Suprapubic skin (tissue), 4 donors: Measurements from ENCODE around the gene PTPRN2. TPM values are rescaled to one million over a fixed set of nuclear protein-coding genes. Genes with fewer than 3 reads are reported as not detected.
"Not testable (repeated sequence)": the region's sequence is repeated elsewhere in the genome, so short reads cannot be mapped to it uniquely, and the experiment has no call there.

Source experiments
- DNase-seq, 2 donors: peaks; one replicate each; pipeline ENCODE4 v3.0.0-alpha.2; 2019; ENCODE audit warnings: low spot score in 2 of 2
- H3K27ac ChIP-seq: fragments of 200-600 bp; sonication (generic); one replicate; pipeline ENCODE4 v1.5.1; 2019
- H3K27me3 ChIP-seq: fragments of 200-600 bp; sonication (generic); one replicate; pipeline ENCODE4 v1.5.1; 2019
- H3K36me3 ChIP-seq: fragments of 200-600 bp; sonication (generic); one replicate; pipeline ENCODE4 v1.5.1; 2019
- H3K4me1 ChIP-seq: fragments of 200-600 bp; sonication (generic); one replicate; pipeline ENCODE4 v1.5.1; 2019
- H3K4me3 ChIP-seq: fragments of 200-600 bp; sonication (generic); one replicate; pipeline ENCODE4 v1.5.1; 2019; ENCODE audit warnings: mild to moderate bottlenecking
- H3K9me3 ChIP-seq: fragments of 200-600 bp; sonication (generic); one replicate; pipeline ENCODE4 v1.5.1; 2019
- EP300 ChIP-seq: sonication (generic); formaldehyde crosslinking; IDR thresholded peaks from one replicate; pipeline ENCODE4 v1.6.1; 2017; ENCODE audit warnings: antibody characterized with exemption
- POLR2A ChIP-seq, 2 donors: fragments of 450-650 bp; IDR thresholded peaks; one replicate each; pipeline ENCODE4 v1.6.1; 2017; ENCODE audit warnings: antibody characterized with exemption in 2 of 2, mild to moderate bottlenecking in 2 of 2, moderate library complexity in 2 of 2
- POLR2AphosphoS5 ChIP-seq, 3 donors: sonication (generic); formaldehyde crosslinking; IDR thresholded peaks; one replicate each; pipeline ENCODE4 v1.6.1; 2017; ENCODE audit warnings: antibody characterized with exemption in 3 of 3
- WGBS: methylation state at CpG from one replicate; pipeline ENCODE4 v1.1.5; 2018; 5-methylcytosine and 5-hydroxymethylcytosine counted together
- total RNA-seq, 4 donors: library from RNA; depleted of rRNA; stranded (reverse); fragments of >200 nt; gene quantifications; one replicate each; pipeline ENCODE4 v1.1.0, GENCODE V29; 2016
- TF ChIP-seq, protein P1 (sequence below), 2 donors: fragments of 200-600 bp in 1 of 2; fragments of 450-650 bp in 1 of 2; sonication (generic) in 1 of 2; IDR thresholded peaks; one replicate each; pipeline ENCODE4 v1.5.1; 2016 to 2019; ENCODE audit warnings: antibody characterized with exemption in 2 of 2, mild to moderate bottlenecking in 1 of 2, moderate library complexity in 1 of 2

Gene PTPRN2
- total RNA-seq, 4 donors from 2014 or later: 0.23 to 1.8 (median 1.3) TPM

DNA sequence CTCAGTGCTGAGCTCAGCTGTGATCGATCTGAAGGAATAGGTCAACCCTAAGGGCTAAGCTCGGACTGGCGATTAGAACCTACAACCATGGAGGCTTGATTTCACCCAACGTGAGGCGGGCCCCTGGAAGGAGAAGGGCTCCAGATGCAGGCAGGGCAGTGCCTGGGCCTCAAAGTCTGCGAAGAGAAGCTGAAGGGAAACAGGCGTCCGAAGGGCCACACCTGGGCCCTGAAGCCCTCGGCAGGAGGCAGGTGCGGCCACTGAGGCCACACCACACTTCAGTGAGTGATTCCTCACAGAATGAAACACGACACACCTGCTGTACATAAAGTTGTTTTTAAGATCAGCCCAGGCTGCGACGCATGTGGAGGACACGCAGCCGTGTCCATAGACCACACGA is 198.7 kb downstream of the PTPRN2 start:
- DNase-seq: no peak
- 93% methylated on average over 16 of the region's 16 CpGs for WGBS
- H3K27ac ChIP-seq: no peak overlapping the region
- no peaks in the 10 kb centered on the region for H3K36me3 ChIP-seq
- no peaks in the 10 kb centered on the region for H3K4me1 ChIP-seq
- no peak overlapping the region for H3K4me3 ChIP-seq
- no peaks in the 10 kb centered on the region for H3K9me3 ChIP-seq
- peaks cover 14% of the 10 kb centered on the region for H3K27me3 ChIP-seq
- TF ChIP-seq POLR2A (IDR thresholded peaks at IDR 0.05) (no peak), POLR2AphosphoS5 (IDR thresholded peaks at IDR 0.05) (no peak), EP300 (no peak)
- TF ChIP-seq, protein P1, sequence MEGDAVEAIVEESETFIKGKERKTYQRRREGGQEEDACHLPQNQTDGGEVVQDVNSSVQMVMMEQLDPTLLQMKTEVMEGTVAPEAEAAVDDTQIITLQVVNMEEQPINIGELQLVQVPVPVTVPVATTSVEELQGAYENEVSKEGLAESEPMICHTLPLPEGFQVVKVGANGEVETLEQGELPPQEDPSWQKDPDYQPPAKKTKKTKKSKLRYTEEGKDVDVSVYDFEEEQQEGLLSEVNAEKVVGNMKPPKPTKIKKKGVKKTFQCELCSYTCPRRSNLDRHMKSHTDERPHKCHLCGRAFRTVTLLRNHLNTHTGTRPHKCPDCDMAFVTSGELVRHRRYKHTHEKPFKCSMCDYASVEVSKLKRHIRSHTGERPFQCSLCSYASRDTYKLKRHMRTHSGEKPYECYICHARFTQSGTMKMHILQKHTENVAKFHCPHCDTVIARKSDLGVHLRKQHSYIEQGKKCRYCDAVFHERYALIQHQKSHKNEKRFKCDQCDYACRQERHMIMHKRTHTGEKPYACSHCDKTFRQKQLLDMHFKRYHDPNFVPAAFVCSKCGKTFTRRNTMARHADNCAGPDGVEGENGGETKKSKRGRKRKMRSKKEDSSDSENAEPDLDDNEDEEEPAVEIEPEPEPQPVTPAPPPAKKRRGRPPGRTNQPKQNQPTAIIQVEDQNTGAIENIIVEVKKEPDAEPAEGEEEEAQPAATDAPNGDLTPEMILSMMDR (IDR thresholded peaks at IDR 0.05): no peak

DNA sequence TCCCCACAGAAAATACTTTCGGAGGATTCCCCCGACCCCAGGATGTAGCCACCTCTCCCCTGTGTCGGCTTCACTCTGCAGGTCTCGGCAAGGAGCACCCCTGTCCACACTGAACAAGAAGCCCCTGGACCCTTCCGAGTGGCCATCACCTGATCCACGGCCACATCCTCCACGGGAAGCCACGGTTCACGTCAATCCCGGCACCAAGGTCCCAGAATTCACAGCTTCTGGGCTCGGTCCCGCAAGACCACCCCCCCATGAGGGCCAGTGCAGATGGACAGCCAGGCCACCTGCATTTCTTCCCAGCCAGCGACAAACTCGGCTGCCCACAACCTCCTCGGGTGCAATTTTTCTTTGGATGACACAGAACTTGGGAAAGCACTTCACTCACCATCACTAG is 199.6 kb downstream of the PTPRN2 start:
- DNase-seq: no peak
- H3K4me3 ChIP-seq: no peak overlapping the region
- H3K27ac ChIP-seq: no peak overlapping the region
- TF ChIP-seq, protein P1 (IDR thresholded peaks at IDR 0.05): no peak
- no peak for TF ChIP-seq POLR2A (IDR thresholded peaks at IDR 0.05)
- TF ChIP-seq EP300: no peak
- no peak for TF ChIP-seq POLR2AphosphoS5 (IDR thresholded peaks at IDR 0.05)
- no peaks in the 10 kb centered on the region for H3K36me3 ChIP-seq
- no peaks in the 10 kb centered on the region for H3K4me1 ChIP-seq
- 85% methylated on average over 15 of the region's 15 CpGs for WGBS
- H3K9me3 ChIP-seq: no peaks in the 10 kb centered on the region
- H3K27me3 ChIP-seq: peaks cover 14% of the 10 kb centered on the region

GRCh38 chr7:158387546-158387891 is 200.1 kb downstream of the PTPRN2 start:
- no peak for DNase-seq
- TF ChIP-seq POLR2AphosphoS5 (IDR thresholded peaks at IDR 0.05) (no peak), EP300 (no peak), POLR2A (IDR thresholded peaks at IDR 0.05) (no peak)
- TF ChIP-seq, protein P1 (IDR thresholded peaks at IDR 0.05): no peak

GRCh38 chr7:158386866-158387545 is 200.6 kb downstream of the PTPRN2 start:
- no peak for DNase-seq
- H3K9me3 ChIP-seq: no peaks in the 10 kb centered on the region
- H3K27ac ChIP-seq: no peak overlapping the region
- no peaks in the 10 kb centered on the region for H3K4me1 ChIP-seq
- peaks cover 14% of the 10 kb centered on the region for H3K27me3 ChIP-seq
- TF ChIP-seq EP300 (no peak), POLR2AphosphoS5 (IDR thresholded peaks at IDR 0.05) (no peak), POLR2A (IDR thresholded peaks at IDR 0.05) (no peak)
- TF ChIP-seq, protein P1 (IDR thresholded peaks at IDR 0.05): no peak
- H3K36me3 ChIP-seq: no peaks in the 10 kb centered on the region
- H3K4me3 ChIP-seq: no peak overlapping the region
- 45% methylated on average over 10 of the region's 20 CpGs for WGBS

More at GRCh38 chr7:158387546-158387891, 200.1 kb downstream of the PTPRN2 start:
- 65% methylated on average over 10 of the region's 12 CpGs for WGBS
- no peak overlapping the region for H3K4me3 ChIP-seq
- no peaks in the 10 kb centered on the region for H3K36me3 ChIP-seq
- peaks cover 14% of the 10 kb centered on the region for H3K27me3 ChIP-seq
- H3K4me1 ChIP-seq: no peaks in the 10 kb centered on the region
- H3K9me3 ChIP-seq: no peaks in the 10 kb centered on the region
- H3K27ac ChIP-seq: no peak overlapping the region

- 83% methylated on average over 5 of the region's 5 CpGs for WGBS
These were observed 201.3 kb downstream of the PTPRN2 start for GRCh38 chr7:158386355-158386618.

DNA sequence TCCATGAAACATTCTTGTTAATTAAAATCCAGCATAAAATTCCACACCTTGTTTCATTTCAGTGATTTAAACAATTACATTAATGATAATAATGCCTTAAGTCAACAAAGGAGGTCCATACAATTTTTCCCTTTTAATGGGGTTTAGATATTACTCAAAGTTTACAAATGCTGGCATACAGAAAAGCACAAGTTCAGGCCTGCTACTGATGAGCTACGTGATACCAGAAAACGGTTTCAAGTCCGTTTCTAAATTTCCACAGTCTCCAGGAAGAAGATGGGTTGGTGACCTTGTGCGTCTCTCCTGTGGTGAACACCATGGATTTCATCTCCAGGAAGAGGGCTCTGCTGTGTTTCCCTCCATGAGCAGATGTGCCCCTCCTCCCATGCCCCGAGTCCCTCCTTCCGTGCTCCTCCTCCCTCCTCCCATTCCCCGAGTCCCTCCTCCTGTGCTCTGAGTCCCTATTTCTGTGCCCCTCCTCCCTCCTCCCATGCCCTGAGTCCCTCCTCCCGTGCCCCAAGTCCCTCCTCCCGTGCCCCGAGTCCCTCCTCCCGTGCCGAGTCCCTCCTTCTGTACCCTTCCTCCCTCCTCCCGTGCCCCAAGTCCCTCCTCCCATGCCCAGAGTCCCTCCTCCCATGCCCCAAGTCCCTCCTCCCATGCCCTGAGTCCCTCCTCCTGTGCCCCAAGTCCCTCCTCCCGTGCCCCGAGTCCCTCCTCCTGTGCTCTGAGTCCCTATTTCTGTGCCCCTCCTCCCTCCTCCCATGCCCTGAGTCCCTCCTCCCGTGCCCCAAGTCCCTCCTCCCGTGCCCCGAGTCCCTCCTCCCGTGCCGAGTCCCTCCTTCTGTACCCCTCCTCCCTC is 201.9 kb downstream of the PTPRN2 start:
- H3K27me3 ChIP-seq: peaks cover 14% of the 10 kb centered on the region
- not testable (repeated sequence) for DNase-seq, H3K27ac ChIP-seq, H3K36me3 ChIP-seq, H3K4me3 ChIP-seq, H3K9me3 ChIP-seq, H3K4me1 ChIP-seq
- WGBS: 80% methylated on average over 20 of the region's 20 CpGs

More at GRCh38 chr7:158386355-158386618, 201.3 kb downstream of the PTPRN2 start:
- no peak overlapping the region for H3K4me3 ChIP-seq
- no peak overlapping the region for H3K27ac ChIP-seq
- no peak for DNase-seq
- no peaks in the 10 kb centered on the region for H3K4me1 ChIP-seq
- peaks cover 14% of the 10 kb centered on the region for H3K27me3 ChIP-seq
- TF ChIP-seq EP300 (no peak), POLR2A (IDR thresholded peaks at IDR 0.05) (no peak), POLR2AphosphoS5 (IDR thresholded peaks at IDR 0.05) (no peak)
- TF ChIP-seq, protein P1 (IDR thresholded peaks at IDR 0.05): no peak
- no peaks in the 10 kb centered on the region for H3K9me3 ChIP-seq
- H3K36me3 ChIP-seq: no peaks in the 10 kb centered on the region
